Karpas-422 (cell line): ENCODE data around the gene SCUBE1. TPM values are rescaled to one million over a fixed set of nuclear protein-coding genes. Genes with fewer than 3 reads are reported as not detected.

Source experiments
- DNase-seq: peaks from one replicate; pipeline ENCODE4 v3.0.0-alpha.2; 2015
- H2AFZ ChIP-seq: fragments of 200-600 bp; sonication (generic); 2 replicates; pipeline ENCODE4 v1.6.1; 2014; ENCODE audit warnings: antibody characterized with exemption, low read length, mixed read lengths
- H3K27ac ChIP-seq: fragments of 200-600 bp; sonication (generic); 2 replicates; pipeline ENCODE4 v1.5.1; 2014; ENCODE audit warnings: mild to moderate bottlenecking, low read length, moderate library complexity
- H3K27me3 ChIP-seq: fragments of 200-600 bp; sonication (generic); 2 replicates; pipeline ENCODE4 v1.6.1; 2014; ENCODE audit warnings: low read length, mixed read lengths
- H3K36me3 ChIP-seq: fragments of 200-600 bp; sonication (generic); 2 replicates; pipeline ENCODE4 v1.6.1; 2014; ENCODE audit warnings: low read length, mixed read lengths; ENCODE audit not compliant: insufficient read depth
- H3K4me1 ChIP-seq: fragments of 200-600 bp; sonication (generic); 2 replicates; pipeline ENCODE4 v1.6.1; 2014; ENCODE audit warnings: mild to moderate bottlenecking, low read length, mixed read lengths
- H3K4me2 ChIP-seq: fragments of 200-600 bp; sonication (generic); 2 replicates; pipeline ENCODE4 v1.6.1; 2014; ENCODE audit warnings: low read length, low read depth, mild to moderate bottlenecking; ENCODE audit not compliant: poor library complexity, severe bottlenecking
- H3K4me3 ChIP-seq: fragments of 200-600 bp; sonication (generic); 2 replicates; pipeline ENCODE4 v1.5.1; 2014; ENCODE audit warnings: mild to moderate bottlenecking, antibody characterized with exemption, low read length, mixed read lengths
- H3K79me2 ChIP-seq: fragments of 200-600 bp; sonication (generic); 2 replicates; pipeline ENCODE4 v1.6.1; 2014; ENCODE audit warnings: mild to moderate bottlenecking, low read length, mixed read lengths
- H3K9ac ChIP-seq: fragments of 200-600 bp; sonication (generic); 2 replicates; pipeline ENCODE4 v1.6.0; 2014; ENCODE audit warnings: low read length
- H3K9me2 ChIP-seq: fragments of 200-600 bp; sonication (generic), shearing (Covaris generic); replicated peaks from 2 replicates; pipeline ENCODE4 v1.6.0; 2014; ENCODE audit warnings: mild to moderate bottlenecking, low read length, moderate library complexity; ENCODE audit not compliant: insufficient read depth
- H3K9me3 ChIP-seq: fragments of 300-700, 200-600 bp; sonication (generic); 2 replicates; pipeline ENCODE4 v1.6.1; 2014; ENCODE audit warnings: low read length, mixed read lengths
- H4K20me1 ChIP-seq: fragments of 200-600 bp; sonication (generic); 2 replicates; pipeline ENCODE4 v1.6.1; 2014; ENCODE audit warnings: mild to moderate bottlenecking, antibody characterized with exemption, low read length, low read depth; ENCODE audit not compliant: insufficient read depth
- total RNA-seq: library from RNA; depleted of rRNA; stranded (reverse); fragments of >200 nt; shearing (Covaris generic); gene quantifications from 2 replicates; pipeline ENCODE4 v1.2.3, GENCODE V29; 2014; ENCODE audit warnings: low replicate concordance

The SCUBE1 gene
- total RNA-seq, 1 experiment from 2014 or later, result not detected

- DNase-seq, result no peak
- no peaks in the 10 kb centered on the region for H3K36me3 ChIP-seq
- no peak overlapping the region for H3K27ac ChIP-seq
- H3K4me3 ChIP-seq, result no peak overlapping the region
- no peaks in the 10 kb centered on the region for H3K27me3 ChIP-seq
- no peaks in the 10 kb centered on the region for H3K9me3 ChIP-seq
- H3K9me2 ChIP-seq, result no peaks in the 10 kb centered on the region
- H4K20me1 ChIP-seq, result no peaks in the 10 kb centered on the region
- H3K4me2 ChIP-seq, result no peak overlapping the region
- H3K9ac ChIP-seq, result no peak overlapping the region
- no peaks in the 10 kb centered on the region for H3K79me2 ChIP-seq
- no peak overlapping the region for H2AFZ ChIP-seq
- no peaks in the 10 kb centered on the region for H3K4me1 ChIP-seq
These were observed 140.3 kb downstream of the SCUBE1 start for GRCh38 chr22:43202756-43203410.

GRCh38 chr22:43202326-43202725 lies 140.8 kb downstream of the SCUBE1 start:
- Histone ChIP-seq H3K79me2 (no peaks in the 10 kb centered on the region), H3K4me1 (no peaks in the 10 kb centered on the region), H3K27ac (no peak overlapping the region), H3K9ac (no peak overlapping the region), H4K20me1 (no peaks in the 10 kb centered on the region), H3K4me2 (no peak overlapping the region), H3K9me3 (no peaks in the 10 kb centered on the region), H2AFZ (no peak overlapping the region), H3K4me3 (no peak overlapping the region), H3K27me3 (no peaks in the 10 kb centered on the region), H3K36me3 (no peaks in the 10 kb centered on the region), H3K9me2 (no peaks in the 10 kb centered on the region)
- DNase-seq, result no peak

GRCh38 chr22:43201486-43202219 lies 141.5 kb downstream of the SCUBE1 start:
- no peaks in the 10 kb centered on the region for H3K79me2 ChIP-seq
- no peak overlapping the region for H3K4me2 ChIP-seq
- H3K9me2 ChIP-seq, result no peaks in the 10 kb centered on the region
- H3K9me3 ChIP-seq, result no peaks in the 10 kb centered on the region
- H3K36me3 ChIP-seq, result no peaks in the 10 kb centered on the region
- H3K27ac ChIP-seq, result no peak overlapping the region
- H4K20me1 ChIP-seq, result no peaks in the 10 kb centered on the region
- no peak for DNase-seq
- no peaks in the 10 kb centered on the region for H3K4me1 ChIP-seq
- no peak overlapping the region for H2AFZ ChIP-seq
- H3K4me3 ChIP-seq, result no peak overlapping the region
- H3K27me3 ChIP-seq, result no peaks in the 10 kb centered on the region
- H3K9ac ChIP-seq, result no peak overlapping the region

GRCh38 chr22:43200555-43200954 lies 142.6 kb downstream of the SCUBE1 start:
- Histone ChIP-seq H3K4me2 (no peak overlapping the region), H2AFZ (no peak overlapping the region), H3K36me3 (no peaks in the 10 kb centered on the region), H3K27ac (no peak overlapping the region), H3K4me1 (no peaks in the 10 kb centered on the region), H3K9me2 (no peaks in the 10 kb centered on the region), H4K20me1 (no peaks in the 10 kb centered on the region), H3K79me2 (no peaks in the 10 kb centered on the region), H3K27me3 (no peaks in the 10 kb centered on the region), H3K9me3 (no peaks in the 10 kb centered on the region), H3K9ac (no peak overlapping the region), H3K4me3 (no peak overlapping the region)
- no peak for DNase-seq

GRCh38 chr22:43200031-43200430 lies 143.1 kb downstream of the SCUBE1 start:
- no peak overlapping the region for H3K4me3 ChIP-seq

GRCh38 chr22:43199541-43199940 lies 143.6 kb downstream of the SCUBE1 start:
- no peak for DNase-seq
- Histone ChIP-seq H3K9me3 (no peaks in the 10 kb centered on the region), H3K36me3 (no peaks in the 10 kb centered on the region), H3K4me2 (no peak overlapping the region), H3K4me3 (no peak overlapping the region), H3K27ac (no peak overlapping the region), H3K4me1 (no peaks in the 10 kb centered on the region), H3K79me2 (no peaks in the 10 kb centered on the region), H3K9ac (no peak overlapping the region), H2AFZ (no peak overlapping the region), H3K9me2 (no peaks in the 10 kb centered on the region), H3K27me3 (no peaks in the 10 kb centered on the region), H4K20me1 (no peaks in the 10 kb centered on the region)

More at GRCh38 chr22:43200031-43200430, 143.1 kb downstream of the SCUBE1 start:
- Histone ChIP-seq H3K27ac (no peak overlapping the region), H3K9ac (no peak overlapping the region), H3K9me3 (no peaks in the 10 kb centered on the region), H3K9me2 (no peaks in the 10 kb centered on the region), H3K79me2 (no peaks in the 10 kb centered on the region), H3K4me2 (no peak overlapping the region), H3K36me3 (no peaks in the 10 kb centered on the region), H2AFZ (no peak overlapping the region), H3K4me1 (no peaks in the 10 kb centered on the region), H3K27me3 (no peaks in the 10 kb centered on the region), H4K20me1 (no peaks in the 10 kb centered on the region)
- DNase-seq, result no peak

GRCh38 chr22:43198936-43199335 lies 144.2 kb downstream of the SCUBE1 start:
- no peaks in the 10 kb centered on the region for H3K9me2 ChIP-seq
- H3K4me1 ChIP-seq, result no peaks in the 10 kb centered on the region
- no peaks in the 10 kb centered on the region for H3K79me2 ChIP-seq
- H3K4me3 ChIP-seq, result no peak overlapping the region
- no peak overlapping the region for H2AFZ ChIP-seq
- DNase-seq, result no peak
- no peaks in the 10 kb centered on the region for H4K20me1 ChIP-seq
- no peaks in the 10 kb centered on the region for H3K9me3 ChIP-seq
- H3K36me3 ChIP-seq, result no peaks in the 10 kb centered on the region
- no peak overlapping the region for H3K27ac ChIP-seq
- no peaks in the 10 kb centered on the region for H3K27me3 ChIP-seq
- no peak overlapping the region for H3K9ac ChIP-seq
- no peak overlapping the region for H3K4me2 ChIP-seq

GRCh38 chr22:43198126-43198525 lies 145.0 kb downstream of the SCUBE1 start:
- Histone ChIP-seq H3K4me1 (no peaks in the 10 kb centered on the region), H3K9me2 (no peaks in the 10 kb centered on the region), H3K79me2 (no peaks in the 10 kb centered on the region), H3K36me3 (no peaks in the 10 kb centered on the region), H3K4me2 (no peak overlapping the region), H4K20me1 (no peaks in the 10 kb centered on the region), H3K27me3 (no peaks in the 10 kb centered on the region), H2AFZ (no peak overlapping the region), H3K9me3 (no peaks in the 10 kb centered on the region), H3K27ac (no peak overlapping the region), H3K9ac (no peak overlapping the region), H3K4me3 (no peak overlapping the region)
- DNase-seq, result no peak
